Astrocyte (in vitro differentiated cells and primary cell): ENCODE results near the gene CHN1.

Source experiments
- CTCF ChIP-seq: IDR thresholded peaks from 2 replicates; pipeline ENCODE4 v1.5.1; 2011; ENCODE audit warnings: low read depth, mild to moderate bottlenecking, inconsistent platforms, low read length, moderate library complexity; ENCODE audit not compliant: insufficient read depth
- EZH2 ChIP-seq: IDR thresholded peaks from 2 replicates; pipeline ENCODE4 v1.6.1; 2012; ENCODE audit warnings: mild to moderate bottlenecking, low read length, inconsistent platforms; ENCODE audit not compliant: insufficient read depth

- no peak for TF ChIP-seq CTCF
- TF ChIP-seq EZH2: no peak
Observed at GRCh38 chr2:174882416-174882815, 122.8 kb downstream of the CHN1 start.
